Stimulated activated CD8-positive, alpha-beta memory T cell treated with anti-CD3 and anti-CD28 coated beads, Interleukin-7, amount 100 ng/mL, for 48 hours (primary cell): ENCODE results near the gene MKRN3.
"Not testable (repeated sequence)": the region's sequence is repeated elsewhere in the genome, so short reads cannot be mapped to it uniquely, and the experiment has no call there.

ENCODE experiments used
- DNase-seq, 2 donors: peaks; one replicate each; pipeline ENCODE4 v3.0.0-alpha.2; 2020; ENCODE audit warnings: low read depth in 1 of 2; ENCODE audit errors: extremely low read depth in 1 of 2

The MKRN3 gene

GRCh38 chr15:23588268-23588667 is 22.8 kb downstream of the MKRN3 start:
- no peak for DNase-seq

- no peak for DNase-seq
These were observed 23.5 kb downstream of the MKRN3 start for GRCh38 chr15:23589012-23589411.

- no peak for DNase-seq
These were observed 28.8 kb downstream of the MKRN3 start for GRCh38 chr15:23594252-23594770.

DNA sequence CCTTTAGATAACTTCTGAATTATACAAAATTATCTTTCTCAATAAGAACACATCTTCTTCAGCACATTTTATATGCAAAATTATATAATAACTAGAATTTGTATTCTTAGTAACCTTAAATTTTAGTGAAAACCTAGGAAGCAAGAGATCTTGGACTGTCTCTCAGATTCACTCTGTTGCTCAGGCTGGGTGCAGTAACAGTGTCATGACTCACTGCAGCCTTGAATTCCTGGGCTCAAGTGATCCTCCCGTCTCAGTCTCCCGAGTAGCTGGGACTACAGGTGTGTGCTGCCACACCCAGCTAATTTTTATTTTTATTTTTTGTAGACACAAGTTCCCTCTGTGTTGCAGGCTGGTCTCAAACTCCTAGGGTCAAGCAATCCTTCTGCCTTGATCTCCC is 29.9 kb downstream of the MKRN3 start:
- DNase-seq, result no peak

GRCh38 chr15:23596736-23597135 is 31.3 kb downstream of the MKRN3 start:
- no peak for DNase-seq

DNA sequence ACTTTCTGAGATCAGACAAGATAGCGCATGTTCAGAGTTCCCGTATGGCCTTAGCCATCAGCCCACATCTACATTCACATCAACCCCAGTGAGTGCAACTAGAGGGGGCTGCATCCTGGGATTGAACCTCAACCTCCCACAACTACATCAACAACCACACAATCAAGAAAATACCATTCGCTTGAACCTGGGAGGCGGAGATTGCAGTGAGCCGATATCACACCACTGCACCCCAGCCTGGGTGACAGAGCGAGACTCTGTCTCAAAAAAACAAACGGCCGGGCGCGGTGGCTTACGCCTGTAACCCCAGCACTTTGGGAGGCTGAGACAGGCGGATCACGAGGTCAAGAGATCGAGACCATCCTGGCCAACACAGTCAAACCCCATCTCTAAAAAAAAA is 31.8 kb downstream of the MKRN3 start:
- not testable (repeated sequence) for DNase-seq

GRCh38 chr15:23599053-23599452 is 33.6 kb downstream of the MKRN3 start:
- no peak for DNase-seq

DNA sequence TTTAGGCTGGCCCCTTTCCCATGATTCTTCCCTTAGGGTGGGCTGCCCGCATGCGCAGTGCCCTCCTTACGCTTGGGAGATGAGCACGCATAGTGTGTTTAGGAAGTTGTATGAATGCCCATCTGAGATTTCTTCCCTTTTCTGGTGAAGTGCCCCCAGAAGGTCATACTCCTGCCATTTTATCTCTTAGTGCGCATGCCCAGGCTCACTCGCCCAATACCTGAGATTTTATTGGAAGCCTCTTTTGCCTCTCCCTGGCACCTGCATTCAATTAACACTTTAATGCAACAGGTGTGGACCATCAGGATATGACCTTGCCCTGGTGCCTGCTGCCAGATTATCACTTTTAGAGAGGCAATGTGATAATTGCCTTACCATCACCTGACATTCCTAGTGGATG is 36.6 kb downstream of the MKRN3 start:
- DNase-seq, result no peak

GRCh38 chr15:23606226-23606625 is 40.8 kb downstream of the MKRN3 start:
- DNase-seq, result no peak

- no peak for DNase-seq
These were observed 51.1 kb downstream of the MKRN3 start for GRCh38 chr15:23616536-23616935.
